Head of caudate nucleus (tissue), 42 donors: ENCODE results near the gene MTFMT.
"Not testable (repeated sequence)": the region's sequence is repeated elsewhere in the genome, so short reads cannot be mapped to it uniquely, and the experiment has no call there.

Experiments
- DNase-seq, 42 donors: peaks; one replicate each; pipeline versions ENCODE4 v3.0.0 to v3.0.0-alpha.2; 2020 to 2021; ENCODE audit warnings: mixed read lengths in 7 of 42
- intact Hi-C: fragments of 100-400 bp; cut with DNase I; formaldehyde crosslinking; loops from one replicate; pipeline ENCODE4 v1.15.0; 2022

Gene MTFMT

DNA sequence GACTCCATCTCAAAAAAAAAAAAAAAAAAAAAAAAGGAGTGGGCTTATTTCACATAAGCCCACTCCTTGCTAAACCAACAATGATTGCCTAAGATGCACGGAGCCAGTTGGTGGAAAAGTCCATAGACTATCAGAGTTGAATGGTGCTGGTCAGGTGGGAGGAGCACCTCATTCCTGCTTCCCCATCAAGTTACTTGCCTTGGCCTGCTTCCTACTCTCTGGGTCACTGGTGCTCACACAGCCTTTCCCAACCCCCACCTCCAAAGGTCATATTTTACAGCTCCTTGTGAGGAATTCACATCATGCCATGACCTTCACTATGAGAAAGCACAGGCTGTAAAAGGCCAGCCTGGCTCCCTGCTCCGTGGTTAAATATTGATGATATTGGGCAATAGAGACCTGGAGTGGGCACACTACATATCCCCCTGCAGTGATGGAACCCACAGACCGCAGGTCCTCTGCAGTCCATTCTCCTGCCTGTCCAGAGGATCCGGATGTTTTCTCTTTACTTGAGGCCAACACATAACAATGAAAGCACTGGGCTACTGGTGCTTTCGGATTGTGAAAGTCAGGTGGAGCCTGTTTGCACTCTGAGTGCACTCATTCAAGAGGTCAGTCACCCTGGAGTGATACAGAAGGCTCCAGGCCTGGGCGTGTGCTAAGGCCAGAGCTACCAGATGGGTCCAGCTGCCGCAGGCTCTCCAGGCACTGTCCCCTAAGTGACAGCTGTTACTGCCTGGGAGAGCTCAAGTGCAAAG is 15.5 kb upstream of the MTFMT start, which contains the start of gene SLC51B:
Gene SLC51B (plus strand): TSS at position 664 of the 758 bp plus-strand sequence. CDS start 4,618 bp downstream, outside the sequence.
- intact Hi-C loops, result no loop called here
- peak in 1 of 42 donors; percentile 15 for DNase-seq

DNA sequence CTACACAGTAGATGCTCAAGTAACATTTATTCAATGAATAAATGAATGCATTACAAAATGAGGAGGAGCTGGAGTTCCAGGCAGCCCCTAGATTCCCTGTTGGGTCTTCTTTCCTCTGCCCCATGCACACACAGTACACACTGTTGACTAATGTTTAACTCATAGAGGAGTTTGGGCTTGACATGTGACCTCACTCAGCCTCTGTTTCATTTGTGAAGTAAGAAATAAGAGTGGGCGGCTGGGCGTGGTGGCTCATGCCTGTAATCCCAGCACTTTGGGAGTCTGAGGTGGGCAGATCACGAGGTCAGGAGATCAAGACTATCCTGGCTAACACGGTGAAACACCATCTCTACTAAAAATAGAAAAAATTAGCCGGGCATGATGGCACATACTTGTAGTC is 14.8 kb upstream of the MTFMT start:
- intact Hi-C loops, result not testable (repeated sequence)
- DNase-seq, result peak in 2 of 42 donors; percentile 6 to 12

DNA sequence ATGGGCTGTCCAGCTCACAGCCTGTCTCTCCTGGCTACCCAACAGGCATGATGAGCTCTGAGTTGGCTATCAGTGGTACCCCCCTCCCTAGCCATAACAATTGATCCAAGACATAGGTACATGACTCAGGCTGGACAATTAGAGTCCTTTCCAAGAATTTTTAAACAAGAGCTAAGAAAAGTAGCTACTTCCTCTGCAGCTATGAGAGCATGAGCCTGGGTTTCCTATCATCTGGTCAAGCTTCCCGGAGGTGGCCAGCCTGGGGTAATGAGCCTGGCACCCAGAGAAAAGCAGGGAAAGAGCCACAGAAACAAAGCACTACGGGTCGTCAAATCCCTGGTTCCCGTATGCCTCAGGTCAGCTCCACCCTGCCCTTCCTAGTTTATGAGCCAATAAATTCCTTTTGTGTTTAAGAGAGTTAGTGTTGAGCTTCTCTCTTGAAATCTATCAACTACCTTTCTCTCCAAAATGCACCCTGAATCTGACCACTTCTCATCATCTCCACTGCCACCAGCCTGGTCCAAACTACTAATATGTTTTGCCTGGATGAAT is 13.4 kb upstream of the MTFMT start:
- intact Hi-C loops, result no loop called here
- peak in 1 of 42 donors; percentile 25 for DNase-seq

DNA sequence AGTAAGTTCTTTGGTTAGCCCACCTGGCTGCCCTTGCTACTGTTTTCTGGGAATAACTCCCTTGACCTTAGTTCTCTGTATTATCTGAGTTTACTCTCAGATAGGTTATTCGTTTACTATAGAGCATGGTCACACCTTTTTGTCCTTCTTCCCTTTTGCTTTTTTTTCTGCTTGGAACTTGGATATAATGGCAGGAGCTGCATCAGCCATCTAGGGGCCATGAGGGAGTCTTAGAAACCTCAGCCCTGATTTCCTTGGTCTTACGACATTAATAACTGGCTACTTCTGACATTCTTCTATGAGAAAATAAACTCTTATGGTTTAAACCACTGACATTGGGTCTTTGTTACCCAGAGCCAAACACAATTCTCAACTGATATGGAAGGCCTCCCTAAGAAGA is 12.3 kb upstream of the MTFMT start:
- intact Hi-C loops, result no loop called here
- no peak for DNase-seq

DNA sequence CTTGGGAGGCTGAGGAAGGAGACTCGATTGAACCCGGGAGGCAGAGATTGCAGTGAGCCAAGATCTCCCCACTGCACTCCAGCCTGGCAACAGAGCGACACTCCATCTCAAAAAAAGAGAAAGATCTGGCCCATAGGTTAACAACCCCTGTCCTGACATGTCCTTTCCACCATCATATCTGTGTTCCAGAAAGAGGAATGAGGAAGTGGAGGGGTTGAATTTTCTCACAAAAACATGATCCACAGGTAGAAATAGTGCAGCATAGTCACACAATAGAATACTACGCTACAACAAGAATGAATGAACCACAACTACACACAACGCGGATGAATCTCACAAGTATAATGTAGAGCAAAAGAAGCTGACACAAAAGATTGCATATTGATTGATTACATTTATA is 11.0 kb upstream of the MTFMT start:
- DNase-seq, result no peak
- intact Hi-C loops, result no loop called here

DNA sequence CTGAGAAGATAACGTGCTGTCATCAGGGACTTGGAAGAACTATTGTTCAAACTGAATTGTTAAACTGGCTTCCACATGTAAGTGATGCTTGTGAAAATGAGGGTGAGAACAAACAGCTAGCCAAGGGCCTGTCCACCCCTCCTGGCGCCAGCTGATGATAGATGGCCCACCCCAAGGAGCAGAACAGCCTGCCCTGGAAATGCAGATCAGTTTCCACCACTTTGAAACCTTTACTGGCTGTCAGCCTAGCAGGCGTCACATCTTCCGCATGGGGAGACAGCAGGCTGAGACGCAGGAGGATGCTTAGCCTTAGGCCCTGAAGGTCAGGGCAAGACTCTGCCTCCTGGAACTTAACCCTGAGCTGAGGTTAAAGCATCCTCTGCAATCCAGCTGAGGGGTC is 9.4 kb upstream of the MTFMT start:
- no peak for DNase-seq
- intact Hi-C loops, result no loop called here

DNA sequence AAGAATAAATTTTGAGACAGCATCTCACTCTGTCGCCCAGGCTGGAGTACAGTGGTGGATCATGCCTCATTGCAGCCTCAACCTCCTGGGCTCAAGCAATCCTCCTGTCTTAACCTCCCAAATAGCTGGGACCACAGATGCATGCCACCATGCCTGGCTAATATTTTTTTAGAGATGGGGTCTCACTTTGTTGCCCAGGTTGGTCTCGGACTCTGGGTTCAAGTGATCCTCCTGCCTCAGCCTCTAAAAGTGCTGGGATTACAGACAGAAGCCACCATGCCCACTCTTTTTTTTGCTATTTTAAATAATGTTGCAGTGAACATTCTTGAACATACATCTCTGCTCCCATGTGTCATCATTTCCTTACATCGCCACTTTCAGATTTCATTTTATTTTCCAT is 9.0 kb upstream of the MTFMT start:
- intact Hi-C loops, result no loop called here
- DNase-seq, result no peak

DNA sequence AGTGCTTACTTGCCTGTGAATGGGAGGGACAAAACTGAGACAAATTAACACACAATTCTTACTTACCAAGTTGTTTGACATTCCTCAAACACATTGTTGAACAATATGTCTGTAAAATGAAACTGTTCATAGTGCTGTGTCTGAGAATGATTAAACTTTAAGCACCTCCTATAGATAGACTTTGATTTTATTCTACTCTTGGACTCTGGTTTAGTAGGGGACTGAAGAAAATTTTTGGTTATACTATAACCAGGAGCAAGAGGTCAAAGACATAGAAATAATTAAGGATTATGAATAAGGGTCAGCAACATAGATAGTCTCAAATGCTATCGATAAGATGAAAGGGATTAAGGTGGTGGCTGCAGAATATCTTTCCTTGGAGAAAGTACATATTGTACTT is 7.9 kb upstream of the MTFMT start:
- intact Hi-C loops, result no loop called here
- no peak for DNase-seq

DNA sequence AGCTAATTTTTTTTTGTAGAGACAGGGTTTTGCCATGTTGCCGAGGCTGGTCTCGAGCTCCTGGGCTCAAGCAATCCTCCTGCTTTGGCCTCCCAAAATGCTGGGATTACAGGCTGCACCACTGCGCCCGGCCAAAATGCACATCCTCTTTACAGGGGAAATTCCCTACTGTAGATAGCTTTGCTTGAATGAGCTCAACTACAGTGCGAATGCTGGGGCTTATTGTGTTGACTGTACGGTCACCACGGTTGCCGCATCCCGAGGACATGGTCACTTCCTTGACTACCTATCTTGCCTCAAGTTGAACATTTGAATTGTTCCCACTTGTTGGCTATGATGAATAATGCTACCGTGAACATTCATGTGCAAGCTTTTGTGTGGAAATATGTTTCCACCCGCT is 5.3 kb upstream of the MTFMT start:
- no peak for DNase-seq
- intact Hi-C loops, result no loop called here

DNA sequence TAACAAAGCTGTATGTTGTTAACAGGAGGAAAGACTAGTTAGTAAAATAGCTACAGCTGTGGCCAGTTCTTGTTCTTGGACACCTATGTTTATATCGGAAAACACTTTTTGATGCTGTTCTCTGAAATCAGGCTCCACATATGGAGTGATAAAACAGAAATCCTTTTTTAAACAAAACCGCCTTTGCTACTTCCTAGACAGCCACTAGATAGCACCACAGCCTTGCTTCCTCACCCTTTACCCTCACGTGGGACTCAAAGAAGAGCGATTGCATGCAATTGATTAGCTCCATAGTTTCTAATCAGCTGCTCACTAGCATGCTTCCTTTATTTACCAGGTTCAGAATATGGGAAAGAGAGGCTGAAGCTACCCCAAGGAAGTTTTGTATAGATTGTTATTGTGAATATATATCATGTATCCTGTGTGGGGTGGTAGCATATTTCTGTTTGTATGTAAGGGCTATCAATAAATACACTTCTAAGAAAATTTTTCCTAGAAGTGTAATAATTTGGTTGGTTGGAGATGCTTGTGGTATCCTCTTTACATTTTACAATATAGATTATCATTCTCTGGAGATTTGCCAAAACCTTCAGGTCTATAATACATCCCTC is 4.3 kb upstream of the MTFMT start:
- peak in 19 of 42 donors; percentile 21 to 68 (median 45) for DNase-seq
- intact Hi-C loops, result no loop called here

DNA sequence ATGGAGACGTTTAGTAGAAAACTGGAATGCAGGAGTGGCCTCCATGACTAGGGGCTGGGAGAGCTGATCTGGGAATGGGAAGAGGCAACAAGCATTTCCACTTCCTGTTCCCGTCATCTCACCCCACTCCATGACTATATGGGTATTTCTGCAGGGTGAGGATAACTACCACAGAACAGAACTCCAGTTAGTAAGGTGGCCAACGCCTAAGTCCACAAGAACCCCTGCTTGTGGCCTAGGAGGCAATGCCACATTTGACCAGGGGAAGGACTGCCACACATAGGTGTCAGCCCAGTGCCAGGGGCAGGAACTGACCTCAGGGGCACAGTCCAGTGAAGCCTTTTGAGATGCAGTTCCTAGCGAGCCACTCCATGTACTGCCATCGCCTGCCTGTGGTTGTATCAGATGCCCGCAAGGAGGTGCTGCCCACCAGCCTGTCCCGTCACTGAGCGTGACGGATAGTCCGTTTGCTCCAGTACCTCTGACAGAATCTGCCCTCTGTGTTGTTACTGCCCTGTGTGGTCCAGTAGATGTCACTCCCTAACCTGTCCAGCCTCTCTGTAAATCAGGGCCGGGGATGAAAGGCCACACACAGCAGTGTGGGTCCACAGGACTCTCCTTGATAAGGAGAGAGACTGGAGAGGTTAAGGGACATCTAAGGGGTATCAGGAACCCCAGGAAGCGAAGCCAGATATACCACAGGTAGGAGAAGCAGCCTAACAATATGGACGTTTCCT is 3.5 kb upstream of the MTFMT start:
- peak in 35 of 42 donors; percentile 23 to 77 (median 50) for DNase-seq
- intact Hi-C loops, result no loop called here

DNA sequence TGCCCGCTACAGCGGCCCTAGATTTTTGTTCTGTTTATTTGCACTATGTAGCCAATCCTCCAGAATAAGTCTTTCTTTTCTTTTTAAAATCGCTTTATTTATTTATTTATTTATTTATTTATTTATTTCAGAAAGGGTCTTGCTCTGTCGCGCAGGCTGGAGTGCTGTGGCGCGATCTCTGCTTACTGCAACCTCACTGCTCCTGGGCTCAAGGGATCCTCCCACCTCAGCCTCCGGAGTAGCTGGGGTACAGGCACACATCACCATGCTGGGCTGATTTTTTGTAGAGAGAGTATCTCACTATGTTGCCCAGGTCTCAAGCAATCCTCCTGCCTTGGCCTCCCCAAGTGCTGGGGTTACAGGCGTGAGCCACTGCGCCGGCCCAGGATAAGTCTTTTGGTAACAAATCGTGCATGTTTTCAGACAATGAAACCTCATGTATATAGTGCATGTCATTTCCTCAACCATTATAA is 333 bp upstream of the MTFMT start:
- intact Hi-C loops, result no loop called here
- peak in 3 of 42 donors; percentile 11 to 35 (median 23) for DNase-seq

DNA sequence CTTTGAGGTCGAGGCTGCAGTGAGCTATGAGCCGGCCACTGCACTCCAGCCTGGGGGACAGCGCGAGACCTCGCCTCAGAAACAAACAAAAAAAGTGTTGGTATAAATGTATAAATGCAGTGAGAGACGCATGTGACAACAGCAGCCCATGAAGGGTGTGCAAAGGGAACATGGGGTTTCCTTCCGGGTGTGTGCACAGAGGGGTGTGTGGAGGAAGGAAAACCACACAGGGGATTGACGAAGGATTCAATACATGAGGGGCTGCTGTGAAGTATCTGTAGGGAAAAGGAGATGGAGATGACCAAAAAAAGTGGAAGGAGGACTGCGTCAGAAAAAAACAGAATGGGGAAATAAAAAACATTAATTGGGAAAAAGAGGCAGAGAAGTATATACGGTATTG is 1.1 kb downstream of the MTFMT start:
- intact Hi-C loops, result no loop called here
- DNase-seq, result peak in 3 of 42 donors; percentile 7 to 39 (median 25)

DNA sequence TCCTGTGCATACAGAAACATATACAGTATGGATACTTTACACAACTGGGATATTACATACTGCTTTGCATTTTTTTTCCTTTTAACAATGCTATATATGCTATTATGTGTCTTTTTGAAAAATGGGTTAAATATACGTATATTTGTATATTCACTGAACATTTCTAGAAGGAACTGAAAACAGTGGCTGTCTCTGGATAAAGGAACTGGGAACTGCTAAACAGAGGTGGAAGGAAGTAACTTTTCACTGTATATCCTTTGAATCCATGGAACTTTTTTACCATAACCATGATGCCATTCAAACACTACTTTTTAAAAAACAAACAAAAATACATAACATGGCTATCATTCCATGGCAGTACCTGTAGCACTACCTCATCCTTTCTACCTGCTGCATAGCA is 1.8 kb downstream of the MTFMT start:
- intact Hi-C loops, result no loop called here
- DNase-seq, result no peak

DNA sequence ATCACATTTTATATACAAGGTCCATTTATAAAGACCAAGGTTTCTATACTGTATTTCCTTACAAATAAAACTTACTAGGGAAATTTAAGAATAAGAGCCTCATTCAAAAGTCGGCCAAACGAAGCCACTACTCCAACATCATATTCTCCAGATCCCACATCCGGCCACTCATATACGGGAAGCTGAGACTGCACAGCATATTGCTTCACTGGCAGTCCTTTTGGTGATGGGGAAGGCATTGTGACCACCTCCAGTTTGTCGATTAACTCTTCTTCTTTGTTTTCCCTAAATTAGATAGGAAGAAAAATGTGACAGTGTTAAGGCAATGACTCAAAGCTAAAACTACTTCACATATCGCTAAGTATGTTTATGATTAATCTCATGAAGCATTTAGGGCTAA is 2.7 kb downstream of the MTFMT start:
- intact Hi-C loops, result no loop called here
- no peak for DNase-seq

DNA sequence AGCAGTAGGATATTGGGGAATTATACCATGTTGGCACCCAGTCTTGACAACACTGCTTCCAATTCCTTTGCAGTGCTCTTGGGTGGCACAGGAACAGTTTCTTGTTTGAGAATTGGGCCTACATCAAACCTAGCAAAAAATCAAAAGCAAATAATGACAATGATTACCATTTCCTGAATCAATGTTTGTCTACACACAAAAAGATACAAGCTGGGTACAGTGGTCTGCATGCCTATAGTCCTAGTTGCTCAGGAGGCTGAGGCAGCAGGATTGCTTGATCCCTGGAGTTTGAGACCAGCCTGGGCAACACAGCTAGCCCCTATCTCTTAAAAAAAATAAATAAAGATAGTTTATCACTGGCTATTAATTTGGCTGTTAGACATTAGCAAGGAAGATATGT is 8.0 kb downstream of the MTFMT start:
- DNase-seq, result no peak
- intact Hi-C loops, result no loop called here

DNA sequence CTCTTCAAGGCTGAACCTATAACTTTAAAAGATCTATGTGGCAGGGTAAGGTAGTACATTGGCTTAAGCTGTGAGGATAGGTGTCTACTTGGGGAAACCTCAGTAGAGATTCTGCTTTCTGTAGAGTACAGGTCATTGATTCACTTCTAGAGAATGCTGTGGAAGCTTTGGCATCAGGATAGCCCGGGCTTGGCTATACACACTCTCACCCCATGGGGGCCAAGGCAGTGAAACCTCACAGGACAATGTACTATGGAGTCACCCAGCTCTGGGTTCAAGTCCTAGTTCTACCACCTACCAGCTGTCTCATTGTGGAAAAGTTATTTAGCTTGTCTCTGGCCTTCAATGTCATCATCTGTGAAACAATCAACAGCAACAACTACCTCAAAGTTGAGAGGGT is 9.0 kb downstream of the MTFMT start:
- no peak for DNase-seq
- intact Hi-C loops, result no loop called here

DNA sequence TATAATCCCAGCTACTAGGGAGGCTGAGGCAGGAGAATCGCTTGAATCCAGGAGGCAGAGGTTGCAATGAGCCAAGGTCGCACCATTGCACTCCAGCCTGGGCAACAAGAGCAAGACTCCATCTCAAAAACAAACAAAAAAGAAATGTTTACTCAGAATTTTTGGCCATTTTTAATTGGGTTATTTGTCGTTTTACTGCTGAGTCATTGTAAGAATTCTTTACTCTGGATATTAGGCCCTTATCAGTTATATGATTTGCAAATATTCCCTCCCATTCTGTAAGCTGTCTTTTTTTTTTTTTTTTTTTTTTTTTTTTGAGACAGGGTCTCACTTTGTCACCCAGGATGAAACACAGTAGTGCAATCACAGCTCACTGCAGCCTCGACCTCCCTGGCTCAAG is 18.2 kb downstream of the MTFMT start:
- intact Hi-C loops, DNase-seq: not testable (repeated sequence)

DNA sequence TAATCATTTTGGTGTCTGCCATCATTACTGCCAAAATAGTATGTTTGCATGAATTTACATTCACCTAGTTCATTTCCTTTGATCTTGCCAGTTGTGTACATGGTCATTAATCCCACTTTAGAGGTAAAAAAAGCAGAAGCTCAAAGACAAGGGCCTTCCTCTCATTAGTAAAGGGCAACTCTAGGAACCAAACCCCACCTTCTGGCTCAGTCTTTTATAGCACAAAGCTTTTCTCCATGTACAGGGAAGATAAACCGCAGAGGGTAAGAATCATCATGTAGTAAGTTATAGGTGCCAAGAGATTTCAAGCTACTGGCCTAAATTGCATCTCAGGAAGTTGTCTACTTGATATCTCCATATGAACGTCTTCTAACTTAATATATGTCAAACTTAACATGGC is 20.5 kb downstream of the MTFMT start:
- no peak for DNase-seq
- intact Hi-C loops, result no loop called here

DNA sequence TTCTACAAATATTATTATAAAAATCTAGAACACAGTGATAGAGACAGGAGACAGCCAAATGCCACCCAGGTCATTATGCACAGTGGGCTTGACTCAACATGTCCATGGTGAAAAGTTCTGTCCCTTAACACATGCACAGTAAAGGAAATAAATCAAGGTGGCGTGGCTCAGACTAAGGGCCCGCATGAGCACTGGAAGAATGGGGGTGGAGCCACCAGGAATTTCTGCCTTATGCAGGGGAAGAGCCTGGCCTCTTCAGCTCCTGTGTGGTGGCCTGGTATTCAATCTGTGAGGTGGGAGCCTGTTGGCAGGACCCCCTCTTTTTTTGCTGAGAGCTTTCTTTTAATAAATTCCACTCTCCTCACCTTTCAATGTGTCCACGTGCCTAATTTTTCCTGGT is 22.6 kb downstream of the MTFMT start:
- no peak for DNase-seq
- intact Hi-C loops, result no loop called here
